OCI-LY7 (cell line): Measurements from ENCODE around the gene OR11H1.
"Not testable (repeated sequence)": the region's sequence is repeated elsewhere in the genome, so short reads cannot be mapped to it uniquely, and the experiment has no call there.

Source experiments
- CTCF ChIP-seq: fragments of 200-600 bp; sonication (generic); conservative IDR thresholded peaks from 2 replicates; pipeline ENCODE4 v1.5.1; 2014; ENCODE audit warnings: mild to moderate bottlenecking, antibody characterized with exemption, low read length, moderate library complexity, mixed read lengths
- EZH2phosphoT487 ChIP-seq: fragments of 200-600 bp; sonication (generic); IDR thresholded peaks from 2 replicates; pipeline ENCODE4 v1.6.1; 2018; ENCODE audit warnings: low read depth, borderline replicate concordance, mild to moderate bottlenecking, mixed run types, antibody characterized with exemption, low read length, moderate library complexity, mixed read lengths

GRCh38 chr22:15527892-15528291 lies at the start of gene OR11H1:
- not testable (repeated sequence) for TF ChIP-seq CTCF, EZH2phosphoT487
